Prostate gland (tissue), 2 donors: ENCODE results near the gene PDLIM1. TPM values are rescaled to one million over a fixed set of nuclear protein-coding genes. Genes with fewer than 3 reads are reported as not detected.
A peak's percentile ranks its signal among the peaks of the same experiment; 100 is the strongest.
"Not testable (repeated sequence)": the region's sequence is repeated elsewhere in the genome, so short reads cannot be mapped to it uniquely, and the experiment has no call there.

Experiments used
- DNase-seq: peaks from one replicate; pipeline ENCODE4 v3.0.0-alpha.2; 2019; ENCODE audit warnings: low spot score
- H3K27ac ChIP-seq, 2 donors: fragments of 200-600 bp; sonication (generic); 2 replicates each; pipeline ENCODE4 v1.5.1; 2017 to 2019
- H3K27me3 ChIP-seq: fragments of 200-600 bp; sonication (generic); replicated peaks from 2 replicates; pipeline ENCODE4 v1.5.1; 2019; ENCODE audit not compliant: insufficient read depth
- H3K36me3 ChIP-seq, 2 donors: fragments of 200-600 bp; sonication (generic); 1 replicate in 1 of 2; 2 replicates in 1 of 2; pipeline versions ENCODE4 v1.5.1 to v1.8.1; 2017 to 2019
- H3K4me1 ChIP-seq: fragments of 200-600 bp; sonication (generic); replicated peaks from 2 replicates; pipeline ENCODE4 v1.5.1; 2019
- H3K4me3 ChIP-seq, 2 donors: fragments of 200-600 bp; sonication (generic); 2 replicates each; pipeline ENCODE4 v1.5.1; 2017 to 2019
- H3K9me3 ChIP-seq: fragments of 200-600 bp; sonication (generic); 2 replicates; pipeline ENCODE4 v1.5.1; 2017
- POLR2A ChIP-seq: fragments of 450-650 bp; IDR thresholded peaks from one replicate; pipeline ENCODE4 v1.6.1; 2016; ENCODE audit warnings: antibody characterized with exemption, mild to moderate bottlenecking
- POLR2AphosphoS5 ChIP-seq: sonication (generic); formaldehyde crosslinking; IDR thresholded peaks from one replicate; pipeline ENCODE4 v1.6.1; 2017; ENCODE audit warnings: antibody characterized with exemption
- WGBS: methylation state at CpG from one replicate; pipeline ENCODE4 v1.1.5; 2018; 5-methylcytosine and 5-hydroxymethylcytosine counted together
- intact Hi-C: fragments of 100-400 bp; cut with DNase I; formaldehyde crosslinking; loops from one replicate; pipeline ENCODE4 v1.14.2; 2022
- total RNA-seq, 2 donors: library from RNA; depleted of rRNA; stranded (reverse); fragments of >200 nt; gene quantifications; one replicate each; pipeline ENCODE4 v1.1.0, GENCODE V29; 2016
- TF ChIP-seq, protein P1 (sequence below), 4 experiments: fragments of 200-600 bp in 2 of 4; fragments of 450-650 bp in 2 of 4; sonication (generic) in 2 of 4; IDR thresholded peaks; 1 replicate in 3 of 4; 2 replicates in 1 of 4; pipeline ENCODE4 v1.5.1; 2016 to 2019; ENCODE audit warnings: antibody characterized with exemption in 4 of 4, mild to moderate bottlenecking in 2 of 4, moderate library complexity in 2 of 4

Gene PDLIM1
- total RNA-seq, 2 donors from 2014 or later, result 63.2 to 82.0 TPM

DNA sequence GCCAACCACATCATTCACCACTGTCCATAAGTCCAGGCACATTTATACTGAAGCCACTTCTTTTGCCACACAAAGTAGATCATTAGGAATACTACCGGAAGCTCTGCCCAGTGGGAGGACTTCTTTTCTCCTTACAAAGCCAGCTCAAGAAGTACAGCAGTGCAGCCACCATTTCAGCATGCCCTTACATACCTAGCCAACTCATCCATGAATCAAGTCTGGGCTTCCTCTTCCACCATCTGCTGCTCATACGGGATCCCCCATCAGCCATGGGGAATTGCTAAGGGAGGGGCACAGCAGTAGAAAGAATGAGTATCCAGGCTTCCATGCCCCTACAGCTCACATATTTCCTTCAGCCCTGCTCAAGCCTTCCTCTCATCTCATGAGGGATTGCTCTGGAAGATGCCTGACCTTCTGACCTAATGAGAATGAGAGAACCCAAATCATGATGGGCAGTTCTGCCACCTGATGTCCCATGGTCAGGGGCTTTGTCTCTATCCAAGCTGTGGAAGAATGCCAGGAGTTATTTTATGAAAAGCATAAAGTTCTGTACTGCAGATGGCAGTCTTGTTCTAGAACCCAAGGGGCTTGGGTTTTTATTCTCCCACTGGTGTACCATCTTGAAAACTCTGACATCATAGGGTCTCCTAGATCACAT lies 57.3 kb downstream of the PDLIM1 start:
- DNase-seq, result no peak
- Histone ChIP-seq H3K9me3 (no peaks in the 10 kb centered on the region), H3K4me1 (no peaks in the 10 kb centered on the region), H3K4me3 (no peak overlapping the region), H3K36me3 (no peaks in the 10 kb centered on the region), H3K27me3 (no peaks in the 10 kb centered on the region), H3K27ac (no peak overlapping the region)
- TF ChIP-seq, protein P1, sequence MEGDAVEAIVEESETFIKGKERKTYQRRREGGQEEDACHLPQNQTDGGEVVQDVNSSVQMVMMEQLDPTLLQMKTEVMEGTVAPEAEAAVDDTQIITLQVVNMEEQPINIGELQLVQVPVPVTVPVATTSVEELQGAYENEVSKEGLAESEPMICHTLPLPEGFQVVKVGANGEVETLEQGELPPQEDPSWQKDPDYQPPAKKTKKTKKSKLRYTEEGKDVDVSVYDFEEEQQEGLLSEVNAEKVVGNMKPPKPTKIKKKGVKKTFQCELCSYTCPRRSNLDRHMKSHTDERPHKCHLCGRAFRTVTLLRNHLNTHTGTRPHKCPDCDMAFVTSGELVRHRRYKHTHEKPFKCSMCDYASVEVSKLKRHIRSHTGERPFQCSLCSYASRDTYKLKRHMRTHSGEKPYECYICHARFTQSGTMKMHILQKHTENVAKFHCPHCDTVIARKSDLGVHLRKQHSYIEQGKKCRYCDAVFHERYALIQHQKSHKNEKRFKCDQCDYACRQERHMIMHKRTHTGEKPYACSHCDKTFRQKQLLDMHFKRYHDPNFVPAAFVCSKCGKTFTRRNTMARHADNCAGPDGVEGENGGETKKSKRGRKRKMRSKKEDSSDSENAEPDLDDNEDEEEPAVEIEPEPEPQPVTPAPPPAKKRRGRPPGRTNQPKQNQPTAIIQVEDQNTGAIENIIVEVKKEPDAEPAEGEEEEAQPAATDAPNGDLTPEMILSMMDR (IDR thresholded peaks at IDR 0.05), result no peak
- TF ChIP-seq POLR2AphosphoS5 (no peak), POLR2A (no peak)
- intact Hi-C loops, result no loop called here
- 85% methylated on average over 2 of the region's 2 CpGs for WGBS

DNA sequence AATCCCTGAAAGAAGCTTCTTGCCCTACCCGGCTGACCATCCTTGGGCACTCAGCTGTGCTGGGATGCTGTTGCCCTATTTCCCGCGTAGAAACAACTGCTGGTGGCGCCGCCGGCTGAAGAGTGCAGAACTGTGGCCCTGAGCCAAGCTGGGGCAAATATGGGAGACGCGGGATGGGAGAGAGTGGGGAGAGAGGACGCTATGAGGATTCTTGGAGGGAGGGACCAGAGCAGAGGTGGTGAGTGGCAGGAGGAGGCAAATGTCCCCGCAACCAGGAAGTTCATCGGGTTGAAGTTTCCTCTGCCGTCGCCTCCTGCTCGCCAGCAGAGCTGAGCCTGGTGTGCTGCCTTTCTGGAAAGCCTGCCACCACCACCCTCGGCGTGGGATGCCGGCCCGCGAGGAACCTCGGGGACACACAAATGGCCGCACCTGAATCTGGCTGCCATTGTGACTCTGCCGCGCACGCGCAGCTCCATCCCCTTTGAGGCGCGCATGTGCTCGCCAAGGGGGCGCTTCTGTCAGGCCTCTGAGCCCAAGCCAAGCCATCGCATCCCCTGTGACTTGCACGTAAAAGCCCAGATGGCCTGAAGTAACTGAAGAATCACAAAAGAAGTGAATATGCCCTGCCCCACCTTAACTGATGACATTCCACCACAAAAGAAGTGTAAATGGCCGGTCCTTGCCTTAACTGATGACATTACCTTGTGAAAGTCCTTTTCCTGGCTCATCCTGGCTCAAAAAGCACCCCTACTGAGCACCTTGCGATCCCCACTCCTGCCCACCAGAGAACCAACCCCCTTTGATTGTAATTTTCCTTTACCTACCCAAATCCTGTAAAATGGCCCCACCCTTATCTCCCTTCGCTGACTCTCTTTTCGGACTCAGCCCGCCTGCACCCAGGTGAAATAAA lies 59.9 kb downstream of the PDLIM1 start:
- H3K27me3 ChIP-seq, H3K9me3 ChIP-seq, DNase-seq, H3K4me1 ChIP-seq, H3K36me3 ChIP-seq, intact Hi-C loops: not testable (repeated sequence)
- peak overlapping the region; percentile 35 for H3K4me3 ChIP-seq
- H3K27ac ChIP-seq, result peak overlapping the region in 1 of 2 donors; percentile 49
- WGBS, result 56% methylated on average over 36 of the region's 36 CpGs

DNA sequence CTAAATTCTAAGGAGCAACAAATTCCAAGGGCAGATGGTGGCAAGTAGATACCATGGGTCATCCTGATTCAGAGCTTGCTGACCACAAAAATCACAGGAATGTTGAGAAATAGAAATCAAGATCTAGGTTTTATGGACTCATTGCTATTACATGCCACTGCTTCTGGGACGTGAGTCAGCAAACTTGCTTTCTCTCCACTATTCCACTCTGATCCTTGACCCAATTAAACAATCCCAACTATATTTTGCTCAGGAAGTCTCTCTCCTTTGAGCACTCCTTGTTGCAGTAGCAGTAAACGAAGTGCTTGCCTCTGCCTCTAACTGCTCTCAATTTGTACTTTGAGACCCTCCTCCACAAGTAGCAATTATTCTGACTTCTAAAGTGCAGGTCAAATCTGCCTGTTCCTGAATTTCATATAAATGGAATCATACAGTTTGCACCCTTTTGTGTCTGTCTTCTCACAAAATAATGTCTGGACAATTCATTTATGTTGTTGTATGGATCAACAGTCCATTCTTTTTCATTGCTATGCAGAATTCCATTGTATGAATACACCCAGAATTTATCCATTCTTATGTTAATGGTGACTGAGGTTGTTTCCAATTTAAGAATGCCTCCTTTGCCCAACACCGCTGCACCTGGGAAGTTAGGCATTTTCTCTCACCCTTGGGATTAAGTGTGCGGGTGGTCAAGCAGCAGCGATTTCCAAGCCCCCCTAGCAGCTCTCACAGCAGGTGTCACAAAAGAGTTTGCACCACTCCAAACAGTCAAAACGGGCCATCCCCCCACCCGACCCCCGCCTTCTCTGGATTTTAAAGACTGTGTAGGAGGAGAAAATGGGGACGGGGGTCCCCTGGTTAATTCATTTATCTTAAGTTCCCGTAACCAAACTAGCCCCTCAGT lies 60.8 kb downstream of the PDLIM1 start:
- DNase-seq, result no peak
- TF ChIP-seq, protein P1 (IDR thresholded peaks at IDR 0.05), result no peak
- TF ChIP-seq POLR2AphosphoS5, result no peak
- Histone ChIP-seq H3K9me3 (no peaks in the 10 kb centered on the region), H3K4me1 (no peaks in the 10 kb centered on the region), H3K4me3 (peak overlapping the region; percentile 35), H3K27ac (no peak overlapping the region), H3K27me3 (no peaks in the 10 kb centered on the region), H3K36me3 (no peaks in the 10 kb centered on the region)
- intact Hi-C loops, result no loop called here
- WGBS, result 69% methylated on average over 10 of the region's 10 CpGs

DNA sequence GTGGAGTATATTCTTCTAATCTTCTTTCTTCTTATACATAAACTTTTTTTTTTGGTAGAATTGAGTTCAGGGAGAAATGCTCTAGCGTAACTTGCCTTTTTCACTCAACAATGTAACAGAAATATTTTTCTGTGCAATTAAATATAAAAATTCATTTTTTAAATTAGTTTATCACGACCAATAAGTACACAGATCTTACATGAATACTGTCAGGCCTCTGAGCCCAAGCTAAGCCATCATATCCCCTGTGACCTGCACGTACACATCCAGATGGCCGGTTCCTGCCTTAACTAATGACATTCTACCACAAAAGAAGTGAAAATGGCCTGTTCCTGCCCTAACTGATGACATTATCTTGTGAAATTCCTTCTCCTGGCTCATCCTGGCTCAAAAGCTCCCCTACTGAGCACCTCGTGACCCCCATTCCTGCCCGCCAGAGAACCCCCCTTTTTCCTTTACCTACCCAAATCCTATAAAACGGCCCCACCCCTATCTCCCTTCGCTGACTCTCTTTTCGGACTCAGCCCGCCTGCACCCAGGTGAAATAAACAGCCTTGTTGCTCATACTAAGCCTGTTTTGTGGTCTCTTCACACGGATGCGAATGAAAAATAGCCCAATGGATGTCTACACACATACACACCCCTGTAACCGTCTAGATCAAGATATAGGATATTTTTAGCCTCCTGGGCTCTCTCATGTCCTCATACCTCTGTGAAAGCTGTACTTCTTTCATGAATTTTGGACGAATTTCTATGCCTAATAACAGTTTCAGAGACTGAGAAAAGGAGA lies 61.7 kb downstream of the PDLIM1 start:
- H3K4me3 ChIP-seq, H3K36me3 ChIP-seq, H3K27me3 ChIP-seq, H3K9me3 ChIP-seq, intact Hi-C loops, H3K4me1 ChIP-seq, DNase-seq, H3K27ac ChIP-seq: not testable (repeated sequence)
- 84% methylated on average over 14 of the region's 14 CpGs for WGBS

DNA sequence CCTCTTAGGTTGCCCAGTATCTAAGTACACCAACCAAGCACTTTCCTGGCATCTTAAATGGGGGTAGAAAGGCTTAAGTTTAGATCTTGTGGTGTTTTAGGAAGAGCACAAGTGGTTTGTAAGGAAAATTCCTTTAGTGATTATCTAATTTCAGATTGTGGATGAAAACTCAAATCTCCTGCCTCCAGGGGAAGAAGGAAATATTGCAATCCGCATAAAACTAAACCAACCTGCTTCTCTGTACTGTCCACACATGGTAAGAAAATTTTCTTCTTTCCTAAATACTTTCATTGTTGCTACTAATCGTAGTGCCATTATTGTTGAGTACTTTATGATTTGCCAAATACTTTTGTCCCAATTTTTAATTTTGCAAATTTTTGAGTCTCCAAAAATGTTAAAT lies 65.7 kb downstream of the PDLIM1 start:
- intact Hi-C loops, result no loop called here
- Histone ChIP-seq H3K27ac (no peak overlapping the region), H3K4me1 (no peaks in the 10 kb centered on the region), H3K27me3 (no peaks in the 10 kb centered on the region), H3K36me3 (no peaks in the 10 kb centered on the region), H3K4me3 (no peak overlapping the region), H3K9me3 (no peaks in the 10 kb centered on the region)
- no peak for DNase-seq
- TF ChIP-seq, protein P1 (IDR thresholded peaks at IDR 0.05), result no peak
- TF ChIP-seq POLR2AphosphoS5 (no peak), POLR2A (no peak)
- 65% methylated on average over 2 of the region's 2 CpGs for WGBS
